Bone marrow (tissue), 2 donors: ENCODE results near the gene CNTNAP2.

Experiments
- DNase-seq, 2 donors: peaks; one replicate each; lab custom pipeline; 2025; lab: John Stamatoyannopoulos, UW

Gene CNTNAP2

GRCh38 chr7:146424084-146424483 is 307.5 kb downstream of the CNTNAP2 start:
- DNase-seq = no peak

- no peak for DNase-seq
These were observed 316.9 kb downstream of the CNTNAP2 start for GRCh38 chr7:146433501-146433900.

- no peak for DNase-seq
These were observed 326.5 kb downstream of the CNTNAP2 start for GRCh38 chr7:146443102-146443501.

- DNase-seq = no peak
These were observed 333.0 kb downstream of the CNTNAP2 start for GRCh38 chr7:146449625-146450024.

GRCh38 chr7:146455091-146455655 is 338.6 kb downstream of the CNTNAP2 start:
- no peak for DNase-seq

- DNase-seq = no peak
These were observed 362.4 kb downstream of the CNTNAP2 start for GRCh38 chr7:146479040-146479439.

- DNase-seq = no peak
These were observed 369.9 kb downstream of the CNTNAP2 start for GRCh38 chr7:146486519-146486918.

- DNase-seq = no peak
These were observed 375.4 kb downstream of the CNTNAP2 start for GRCh38 chr7:146492017-146492416.

- no peak for DNase-seq
These were observed 378.5 kb downstream of the CNTNAP2 start for GRCh38 chr7:146494952-146495596.

- DNase-seq = no peak
These were observed 380.1 kb downstream of the CNTNAP2 start for GRCh38 chr7:146496657-146497056.

GRCh38 chr7:146499970-146500369 is 383.4 kb downstream of the CNTNAP2 start:
- DNase-seq = no peak

- no peak for DNase-seq
These were observed 387.2 kb downstream of the CNTNAP2 start for GRCh38 chr7:146503844-146504243.

GRCh38 chr7:146510088-146510680 is 393.6 kb downstream of the CNTNAP2 start:
- no peak for DNase-seq

GRCh38 chr7:146514304-146514703 is 397.7 kb downstream of the CNTNAP2 start:
- DNase-seq = no peak

GRCh38 chr7:146528581-146528980 is 412.0 kb downstream of the CNTNAP2 start:
- DNase-seq = no peak

- DNase-seq = no peak
These were observed 423.2 kb downstream of the CNTNAP2 start for GRCh38 chr7:146539836-146540235.

- DNase-seq = no peak
These were observed 425.5 kb downstream of the CNTNAP2 start for GRCh38 chr7:146542101-146542500.

- no peak for DNase-seq
These were observed 428.1 kb downstream of the CNTNAP2 start for GRCh38 chr7:146544748-146545147.

- DNase-seq = no peak
These were observed 432.2 kb downstream of the CNTNAP2 start for GRCh38 chr7:146548816-146549215.

- DNase-seq = no peak
These were observed 438.0 kb downstream of the CNTNAP2 start for GRCh38 chr7:146554556-146554955.

- DNase-seq = no peak
These were observed 441.4 kb downstream of the CNTNAP2 start for GRCh38 chr7:146557971-146558469.

GRCh38 chr7:146565872-146566271 is 449.3 kb downstream of the CNTNAP2 start:
- DNase-seq = no peak

GRCh38 chr7:146575903-146576302 is 459.3 kb downstream of the CNTNAP2 start:
- DNase-seq = no peak
